Neuronal stem cell (in vitro differentiated cells): ENCODE measurements around the gene ANO1. TPM values are rescaled to one million over a fixed set of nuclear protein-coding genes. Genes with fewer than 3 reads are reported as not detected.

Experiments
- DNase-seq: peaks from one replicate; pipeline ENCODE4 v3.0.0-alpha.2; 2013; ENCODE audit warnings: low spot score
- H2AFZ ChIP-seq: one replicate; pipeline ENCODE4 v1.6.1; 2013; ENCODE audit warnings: mild to moderate bottlenecking, low read length, inconsistent platforms
- H2AK5ac ChIP-seq: 2 replicates; pipeline ENCODE4 v1.6.1; 2013; ENCODE audit warnings: low read depth, mild to moderate bottlenecking, inconsistent platforms, low read length, moderate library complexity, mixed read lengths
- H2BK120ac ChIP-seq: 2 replicates; pipeline ENCODE4 v1.6.1; 2013; ENCODE audit warnings: low read depth, mild to moderate bottlenecking, inconsistent platforms, low read length, moderate library complexity, mixed read lengths
- H2BK12ac ChIP-seq: one replicate; pipeline ENCODE4 v1.6.1; 2013; ENCODE audit warnings: low read length, inconsistent platforms
- H2BK15ac ChIP-seq: 2 replicates; pipeline ENCODE4 v1.6.1; 2013; ENCODE audit warnings: mild to moderate bottlenecking, low read length, inconsistent platforms, mixed read lengths
- H2BK5ac ChIP-seq: one replicate; pipeline ENCODE4 v1.6.1; 2013; ENCODE audit warnings: inconsistent platforms, mild to moderate bottlenecking, low read length, moderate library complexity
- H3K14ac ChIP-seq: one replicate; pipeline ENCODE4 v1.6.1; 2013; ENCODE audit warnings: low read length, inconsistent platforms
- H3K18ac ChIP-seq: 2 replicates; pipeline ENCODE4 v1.6.1; 2013; ENCODE audit warnings: low read length, inconsistent platforms
- H3K23ac ChIP-seq: 2 replicates; pipeline ENCODE4 v1.6.1; 2013; ENCODE audit warnings: low read depth, mild to moderate bottlenecking, mixed read lengths, low read length, inconsistent platforms; ENCODE audit not compliant: poor library complexity
- H3K27ac ChIP-seq: replicated peaks from 3 replicates; pipeline ENCODE4 v1.5.1; 2013; ENCODE audit warnings: low read length, inconsistent platforms
- H3K27me3 ChIP-seq, 3 experiments: 2 replicates each; pipeline ENCODE4 v1.6.1; 2013; ENCODE audit warnings: low read length in 3 of 3, mild to moderate bottlenecking in 2 of 3, inconsistent platforms in 1 of 3, low read depth in 1 of 3, mixed read lengths in 1 of 3, moderate library complexity in 1 of 3; ENCODE audit not compliant: control insufficient read depth in 3 of 3, insufficient read depth in 3 of 3
- H3K36me3 ChIP-seq, 2 donors: replicated peaks in 1 of 2; 2 replicates each; pipeline ENCODE4 v1.6.1; 2013; ENCODE audit warnings: low read length in 2 of 2; ENCODE audit not compliant: control insufficient read depth in 2 of 2, insufficient read depth in 2 of 2
- H3K4ac ChIP-seq: 2 replicates; pipeline ENCODE4 v1.6.1; 2013; ENCODE audit warnings: inconsistent platforms, mild to moderate bottlenecking, low read length, moderate library complexity
- H3K4me1 ChIP-seq, 2 donors: 1 replicate in 1 of 2; 2 replicates in 1 of 2; pipeline ENCODE4 v1.6.1; 2013; ENCODE audit warnings: low read length in 2 of 2, low read depth in 1 of 2; ENCODE audit not compliant: control insufficient read depth in 2 of 2, insufficient read depth in 1 of 2
- H3K4me2 ChIP-seq: one replicate; pipeline ENCODE4 v1.6.1; 2013; ENCODE audit warnings: mild to moderate bottlenecking, low read length, inconsistent platforms; ENCODE audit not compliant: insufficient read depth, poor library complexity, severe bottlenecking
- H3K4me3 ChIP-seq, 2 donors: 2 replicates each; pipeline ENCODE4 v1.5.1; 2013; ENCODE audit warnings: low read length in 2 of 2, mild to moderate bottlenecking in 2 of 2, inconsistent platforms in 1 of 2, moderate library complexity in 1 of 2
- H3K79me1 ChIP-seq: one replicate; pipeline ENCODE4 v1.6.1; 2013; ENCODE audit warnings: low read depth, mild to moderate bottlenecking, inconsistent platforms, low read length, moderate library complexity
- H3K9ac ChIP-seq: one replicate; pipeline ENCODE4 v1.6.1; 2013; ENCODE audit warnings: mild to moderate bottlenecking, low read depth, low read length, inconsistent platforms; ENCODE audit not compliant: poor library complexity
- H3K9me3 ChIP-seq, 2 donors: replicated peaks in 1 of 2; 2 replicates each; pipeline versions ENCODE3 to v1.6.1; 2013; ENCODE audit warnings: low read length in 2 of 2, mild to moderate bottlenecking in 2 of 2, inconsistent platforms in 1 of 2, low read depth in 1 of 2, mixed read lengths in 1 of 2, moderate library complexity in 1 of 2; ENCODE audit not compliant: control insufficient read depth in 2 of 2, insufficient read depth in 1 of 2
- H4K8ac ChIP-seq: one replicate; pipeline ENCODE4 v1.6.1; 2013; ENCODE audit warnings: low read depth, mild to moderate bottlenecking, inconsistent platforms, low read length, moderate library complexity
- H4K91ac ChIP-seq: one replicate; pipeline ENCODE4 v1.6.1; 2013; ENCODE audit warnings: low read length, low read depth, mild to moderate bottlenecking, inconsistent platforms; ENCODE audit not compliant: poor library complexity
- WGBS, 2 donors: extraction: QIAGEN DNeasy Blood & Tissue Kit; methylation state at CpG; one replicate each; pipeline ENCODE4 v1.1.7; 2013; ENCODE audit warnings: missing lambda C conversion rate in 2 of 2, mixed read lengths in 1 of 2; ENCODE audit not compliant: insufficient read length in 2 of 2, insufficient replicate concordance in 1 of 2; ENCODE audit errors: extremely low coverage in 2 of 2; 5-methylcytosine and 5-hydroxymethylcytosine counted together
- small RNA-seq: library from polyadenylated mRNA; stranded (forward); fragments of <200 nt; extraction: miRNeasy Mini kit (QIAGEN cat#:217004); gene quantifications from one replicate; pipeline ENCODE3, GENCODE V24; 2013; ENCODE audit not compliant: insufficient read depth

Gene ANO1

DNA sequence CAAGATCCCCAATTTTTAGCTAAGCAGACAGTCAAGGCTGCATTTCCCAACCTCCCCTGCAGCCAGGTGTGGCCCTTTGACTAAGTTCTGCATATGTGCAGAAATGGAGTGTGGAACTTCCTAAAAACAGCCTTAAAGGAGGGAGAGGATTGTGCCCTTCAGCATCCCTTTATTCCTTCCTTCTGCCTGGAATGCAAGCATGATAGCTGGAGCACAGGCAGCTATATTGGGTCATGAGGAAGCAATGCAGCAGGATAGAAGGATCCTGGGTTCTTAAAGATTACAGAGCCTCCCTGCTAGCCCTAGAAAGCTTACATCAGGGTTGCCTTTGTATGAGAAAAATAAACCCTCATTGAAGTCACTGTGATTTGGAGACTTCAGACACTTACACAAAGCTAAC, 154.9 kb downstream of the ANO1 start:
- H3K14ac ChIP-seq: no peak overlapping the region
- H2BK5ac ChIP-seq: no peak overlapping the region
- H4K91ac ChIP-seq: no peak overlapping the region
- no peak for DNase-seq
- peaks cover 0 to 14% (median 0%) of the 10 kb centered on the region in 3 experiments for H3K27me3 ChIP-seq
- peaks cover 2 to 5% of the 10 kb centered on the region in 2 donors for H3K4me1 ChIP-seq
- H3K79me1 ChIP-seq: no peaks in the 10 kb centered on the region
- H3K4ac ChIP-seq: no peak overlapping the region
- no peak overlapping the region for H3K4me3 ChIP-seq
- H3K9me3 ChIP-seq: peaks cover 0 to 4% of the 10 kb centered on the region in 2 donors
- H3K27ac ChIP-seq: no peak overlapping the region
- H3K4me2 ChIP-seq: no peak overlapping the region
- H3K23ac ChIP-seq: no peak overlapping the region
- no peak overlapping the region for H2BK15ac ChIP-seq
- no peak overlapping the region for H2BK120ac ChIP-seq
- no peaks in the 10 kb centered on the region for H3K36me3 ChIP-seq
- H2BK12ac ChIP-seq: no peak overlapping the region
- no peak overlapping the region for H3K18ac ChIP-seq
- H3K9ac ChIP-seq: no peak overlapping the region
- H2AK5ac ChIP-seq: no peak overlapping the region
- H4K8ac ChIP-seq: no peak overlapping the region
- no peak overlapping the region for H2AFZ ChIP-seq

DNA sequence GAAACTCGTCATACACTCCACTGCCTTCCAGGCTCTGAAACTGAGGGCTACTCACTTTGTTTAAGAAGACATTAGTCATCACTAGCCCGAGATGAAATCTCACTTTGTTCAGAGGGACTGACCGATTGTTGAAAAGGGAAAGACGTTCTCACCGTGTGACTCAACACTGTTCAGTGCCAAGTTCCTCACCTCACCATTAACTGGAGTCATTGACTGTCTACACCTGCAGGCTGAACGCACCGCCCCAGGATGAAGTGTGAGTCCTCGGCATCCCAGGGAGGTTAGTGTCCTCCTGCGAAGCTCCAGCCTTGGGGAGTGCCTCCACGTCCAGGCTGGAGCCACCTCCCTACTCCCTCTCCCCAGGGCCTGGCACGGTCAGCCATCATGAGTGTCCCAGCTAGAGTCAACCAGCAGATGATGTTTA, 155.4 kb downstream of the ANO1 start:
- Histone ChIP-seq H3K27me3 (peaks cover 0 to 14% (median 0%) of the 10 kb centered on the region in 3 experiments), H2AK5ac (no peak overlapping the region), H2AFZ (no peak overlapping the region), H2BK5ac (no peak overlapping the region), H3K14ac (no peak overlapping the region), H3K23ac (no peak overlapping the region), H4K8ac (no peak overlapping the region), H3K9me3 (peaks cover 0 to 4% of the 10 kb centered on the region in 2 donors), H3K4ac (no peak overlapping the region), H2BK120ac (no peak overlapping the region), H3K27ac (no peak overlapping the region), H2BK15ac (no peak overlapping the region), H3K4me1 (peaks cover 2 to 5% of the 10 kb centered on the region in 2 donors), H3K79me1 (no peaks in the 10 kb centered on the region), H3K36me3 (no peaks in the 10 kb centered on the region), H3K18ac (no peak overlapping the region), H2BK12ac (no peak overlapping the region), H3K4me3 (no peak overlapping the region), H3K4me2 (no peak overlapping the region), H4K91ac (no peak overlapping the region), H3K9ac (no peak overlapping the region)
- WGBS, 2 donors: no CpG with 5 or more reads among the region's 11 CpGs
- no peak for DNase-seq

DNA sequence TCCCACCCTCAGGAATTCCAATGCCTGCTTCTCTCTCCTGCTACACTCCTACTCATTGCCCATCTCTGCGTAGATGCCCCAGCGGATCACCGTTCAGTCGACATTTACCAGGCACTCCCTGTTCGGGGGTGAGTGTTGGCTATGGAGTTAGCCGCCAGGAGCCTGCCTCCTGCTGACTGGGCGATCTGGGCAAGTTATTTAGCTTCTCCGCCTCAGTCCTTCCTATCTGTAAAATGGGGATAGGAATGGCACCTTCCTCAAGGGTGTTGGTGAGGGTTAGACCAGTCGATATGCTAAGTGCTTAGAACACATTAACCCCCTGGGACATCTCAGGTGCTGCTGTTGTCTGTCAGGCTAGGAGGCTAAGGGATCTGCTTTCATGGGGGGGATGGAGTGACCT, 155.8 kb downstream of the ANO1 start:
- no peak overlapping the region for H2BK5ac ChIP-seq
- H3K23ac ChIP-seq: no peak overlapping the region
- no peak overlapping the region for H4K91ac ChIP-seq
- no peak overlapping the region for H3K4me2 ChIP-seq
- peaks cover 0 to 4% of the 10 kb centered on the region in 2 donors for H3K9me3 ChIP-seq
- H3K4me3 ChIP-seq: no peak overlapping the region
- H3K14ac ChIP-seq: no peak overlapping the region
- H2BK15ac ChIP-seq: no peak overlapping the region
- H3K4ac ChIP-seq: no peak overlapping the region
- no CpG with 5 or more reads among the region's 9 CpGs for WGBS, 2 donors
- peaks cover 2 to 5% of the 10 kb centered on the region in 2 donors for H3K4me1 ChIP-seq
- H2AK5ac ChIP-seq: no peak overlapping the region
- H2BK12ac ChIP-seq: no peak overlapping the region
- peaks cover 0 to 14% (median 0%) of the 10 kb centered on the region in 3 experiments for H3K27me3 ChIP-seq
- H3K18ac ChIP-seq: no peak overlapping the region
- H3K36me3 ChIP-seq: no peaks in the 10 kb centered on the region
- DNase-seq: no peak
- no peak overlapping the region for H3K9ac ChIP-seq
- H4K8ac ChIP-seq: no peak overlapping the region
- no peaks in the 10 kb centered on the region for H3K79me1 ChIP-seq
- H2BK120ac ChIP-seq: no peak overlapping the region
- H3K27ac ChIP-seq: no peak overlapping the region
- no peak overlapping the region for H2AFZ ChIP-seq

Small RNA genes lying within 50 kb of the gene (small RNA-seq; reads per million reads assigned to genes)
- gene RNU6-1175P: not detected
